Kidney (tissue), 14 donors: ENCODE results near the gene IRX1. TPM values are rescaled to one million over a fixed set of nuclear protein-coding genes. Genes with fewer than 3 reads are reported as not detected.

Experiments used
- DNase-seq, 5 donors: peaks; one replicate each; pipeline ENCODE4 v3.0.0-alpha.2; 2013 to 2020
- FAIRE-seq: peaks from 2 replicates; lab custom pipeline; 2012; peaks lifted over from hg19 to GRCh38; lab: Jason Lieb, UNC
- H3K27ac ChIP-seq, 2 donors: one replicate each; pipeline ENCODE4 v1.7.0; 2013; ENCODE audit warnings: low read depth in 2 of 2, low read length in 2 of 2, inconsistent platforms in 1 of 2
- H3K27me3 ChIP-seq: one replicate; pipeline ENCODE4 v1.7.1; 2013; ENCODE audit warnings: low read length, inconsistent platforms; ENCODE audit not compliant: control insufficient read depth, insufficient read depth
- H3K36me3 ChIP-seq, 3 donors: one replicate each; pipeline versions ENCODE4 v1.7.0 to v1.7.1; 2013; ENCODE audit warnings: low read length in 3 of 3, control low read depth in 1 of 3, inconsistent platforms in 1 of 3; ENCODE audit not compliant: insufficient read depth in 3 of 3, control insufficient read depth in 2 of 3
- H3K4me1 ChIP-seq, 3 donors: one replicate each; pipeline versions ENCODE4 v1.7.0 to v1.7.1; 2013; ENCODE audit warnings: low read length in 3 of 3, inconsistent platforms in 1 of 3, low read depth in 1 of 3; ENCODE audit not compliant: control insufficient read depth in 2 of 3, insufficient read depth in 2 of 3
- H3K4me3 ChIP-seq, 3 donors: one replicate each; pipeline versions ENCODE4 v1.7.0 to v1.8.1; 2013; ENCODE audit warnings: low read length in 3 of 3, control low read depth in 1 of 3, inconsistent platforms in 1 of 3
- H3K9ac ChIP-seq, 3 donors: one replicate each; pipeline versions ENCODE4 v1.7.0 to v1.7.1; 2013; ENCODE audit warnings: low read length in 3 of 3, control low read depth in 1 of 3, inconsistent platforms in 1 of 3
- H3K9me3 ChIP-seq, 3 donors: one replicate each; pipeline versions ENCODE4 v1.7.0 to v1.7.1; 2013; ENCODE audit warnings: low read length in 3 of 3, control low read depth in 1 of 3, inconsistent platforms in 1 of 3; ENCODE audit not compliant: control insufficient read depth in 2 of 3, insufficient read depth in 1 of 3
- CTCF ChIP-seq: IDR thresholded peaks from 3 replicates; pipeline ENCODE4 v1.5.1; 2012; ENCODE audit warnings: mild to moderate bottlenecking, moderate library complexity, borderline replicate concordance; ENCODE audit not compliant: insufficient read depth; ENCODE audit errors: extremely low read depth
- intact Hi-C: fragments of 100-400 bp; cut with DNase I; formaldehyde crosslinking; loops from one replicate; pipeline ENCODE4 v1.11.1; 2022
- polyA plus RNA-seq: library from polyadenylated mRNA; stranded (reverse); fragments of 350-450 nt; fragmentation: Illumina TruSeq; extraction: RNeasy Lipid Tissue Mini Kit (QIAGEN cat#74804); gene quantifications from one replicate; pipeline ENCODE4 v1.2.3, GENCODE V29; 2014; ENCODE audit warnings: low read depth, low replicate concordance; ENCODE audit not compliant: insufficient read depth
- total RNA-seq: library from RNA; stranded (reverse); fragmentation: NEBNext Ultra II Directional; extraction: Animal tissue kit (Norgen Biotek cat#: 25700); gene quantifications from one replicate; pipeline ENCODE4 v1.2.1, GENCODE V29; 2021
- donor health status: control.
- donor health status: control.
- donor health status: control.
- donor health status: control.
- donor health status: control.
- donor health status: DM: yes; HTN: yes; CAD: no.
- donor health status: Normal renal cell carcinoma (clear cell type).

IRX1 gene
- total and polyA plus RNA-seq, 2 donors from 2014 or later, result 17.3 to 62.0 TPM

GRCh38 chr5:3594510-3595005 lies 1.1 kb upstream of the IRX1 start:
- FAIRE-seq, result no peak
- Histone ChIP-seq H3K9me3 (no peaks in the 10 kb centered on the region), H3K27ac (no peak overlapping the region), H3K27me3 (peaks cover 58% of the 10 kb centered on the region), H3K9ac (no peak overlapping the region), H3K4me3 (peak overlapping the region in 1 of 3 donors; percentile 17), H3K36me3 (no peaks in the 10 kb centered on the region), H3K4me1 (peaks cover 0 to 5% (median 0%) of the 10 kb centered on the region in 3 donors)
- intact Hi-C loops, result no loop called here
- TF ChIP-seq CTCF, result no peak
- peak; percentile 51 to 77 (median 60) for DNase-seq

GRCh38 chr5:3596261-3596825 lies 711 bp downstream of the IRX1 start:
- DNase-seq (peak in 3 of 5 donors; percentile 20 to 56 (median 35)), FAIRE-seq (no peak)
- intact Hi-C loops, result no loop called here
- Histone ChIP-seq H3K27ac (no peak overlapping the region), H3K36me3 (no peaks in the 10 kb centered on the region), H3K9me3 (no peaks in the 10 kb centered on the region), H3K9ac (no peak overlapping the region), H3K27me3 (peaks cover 53% of the 10 kb centered on the region), H3K4me1 (peaks cover 0 to 5% (median 0%) of the 10 kb centered on the region in 3 donors), H3K4me3 (peak overlapping the region in 1 of 3 donors; percentile 46)
- no peak for TF ChIP-seq CTCF

- Histone ChIP-seq H3K36me3 (no peaks in the 10 kb centered on the region), H3K9me3 (no peaks in the 10 kb centered on the region), H3K9ac (peak overlapping the region in 2 of 3 donors; percentile 23 to 34), H3K4me1 (peaks cover 0 to 5% (median 0%) of the 10 kb centered on the region in 3 donors), H3K27me3 (peaks cover 53% of the 10 kb centered on the region), H3K4me3 (peak overlapping the region; percentile 17 to 46 (median 24)), H3K27ac (no peak overlapping the region)
- DNase-seq (peak in 1 of 5 donors; percentile 45), FAIRE-seq (no peak)
- intact Hi-C loops, result no loop called here
- TF ChIP-seq CTCF, result no peak
These were observed 1.2 kb downstream of the IRX1 start for GRCh38 chr5:3596857-3597166.
